Measurements from ENCODE around the gene PUSL1. TPM values are rescaled to one million over a fixed set of nuclear protein-coding genes. Genes with fewer than 3 reads are reported as not detected.

PUSL1 gene
- polyA plus RNA-seq, 6 donors from 2014 or later = 7.2 to 17.2 (median 11.9) TPM

GRCh38 chr1:1293263-1294249, 14.8 kb upstream of the PUSL1 start:
- Mint-ChIP-seq H3K36me3 (no peaks in the 10 kb centered on the region), H3K27me3 (no peaks in the 10 kb centered on the region), H3K4me1 (peaks cover 6 to 12% (median 11%) of the 10 kb centered on the region in 3 donors), H3K9me3 (no peaks in the 10 kb centered on the region), H3K4me3 (no peak overlapping the region), H3K27ac (no peak overlapping the region)
- DNase-seq (no peak), ATAC-seq (ENCODE audit: low read depth in 2 of 2) (no peak)

- H3K4me3 Mint-ChIP-seq = no peak overlapping the region
- no peak overlapping the region for H3K27ac Mint-ChIP-seq
- H3K9me3 Mint-ChIP-seq = no peaks in the 10 kb centered on the region
- H3K4me1 Mint-ChIP-seq = peaks cover 6 to 12% (median 11%) of the 10 kb centered on the region in 3 donors
- DNase-seq (no peak), ATAC-seq (ENCODE audit: low read depth in 2 of 2) (no peak)
- H3K27me3 Mint-ChIP-seq = no peaks in the 10 kb centered on the region
- no peaks in the 10 kb centered on the region for H3K36me3 Mint-ChIP-seq
Observed at GRCh38 chr1:1294250-1294890, 14.0 kb upstream of the PUSL1 start.

- Mint-ChIP-seq H3K27me3 (no peaks in the 10 kb centered on the region), H3K36me3 (no peaks in the 10 kb centered on the region), H3K27ac (no peak overlapping the region), H3K9me3 (no peaks in the 10 kb centered on the region), H3K4me3 (no peak overlapping the region), H3K4me1 (peaks cover 4 to 8% (median 6%) of the 10 kb centered on the region in 3 donors)
- ATAC-seq (ENCODE audit: low read depth in 2 of 2) (no peak), DNase-seq (no peak)
Observed at GRCh38 chr1:1295154-1295923, 13.1 kb upstream of the PUSL1 start.

- no peak for DNase-seq
- Mint-ChIP-seq H3K4me1 (peaks cover 4 to 6% (median 5%) of the 10 kb centered on the region in 3 donors), H3K9me3 (no peaks in the 10 kb centered on the region), H3K36me3 (no peaks in the 10 kb centered on the region), H3K4me3 (no peak overlapping the region), H3K27me3 (no peaks in the 10 kb centered on the region), H3K27ac (no peak overlapping the region)
- ATAC-seq (ENCODE audit: low read depth in 2 of 2) = no peak
Observed at GRCh38 chr1:1296070-1297061, 12.0 kb upstream of the PUSL1 start.

DNA sequence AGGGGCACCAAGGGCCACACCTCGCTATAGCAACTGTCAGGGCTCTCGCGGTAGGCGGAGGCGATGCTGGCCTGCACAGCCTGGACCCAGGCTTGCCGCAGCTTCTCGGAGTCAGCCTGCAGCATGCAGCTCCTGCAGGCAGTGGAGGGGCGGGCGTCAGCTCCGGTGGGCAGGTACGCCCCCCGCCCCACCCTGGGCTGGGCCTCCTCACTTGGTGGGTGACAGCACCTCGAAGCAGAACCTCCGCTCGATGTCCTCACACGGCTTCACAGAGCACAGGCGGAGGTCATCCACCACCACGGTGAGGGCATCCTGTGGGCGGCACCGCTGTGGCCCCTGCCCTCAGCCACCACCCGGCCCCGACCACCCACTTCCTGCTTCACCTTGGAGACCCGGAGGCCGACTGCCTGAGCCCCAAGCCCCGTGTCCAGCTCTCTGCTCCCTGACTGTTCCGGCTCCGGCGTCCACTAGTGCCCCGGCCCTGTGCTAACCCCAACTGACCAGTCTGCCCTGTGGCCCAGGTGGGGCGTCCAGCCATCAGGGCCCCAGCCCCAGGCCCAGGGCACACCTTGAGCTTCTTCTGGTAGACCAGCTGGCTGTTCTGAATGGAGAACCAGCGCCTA, 10.5 kb upstream of the PUSL1 start:
- DNase-seq (no peak), ATAC-seq (ENCODE audit: low read depth in 2 of 2) (no peak)
- no peak overlapping the region for H3K4me3 Mint-ChIP-seq
- H3K27ac Mint-ChIP-seq = no peak overlapping the region
- H3K4me1 Mint-ChIP-seq = no peaks in the 10 kb centered on the region
- no peaks in the 10 kb centered on the region for H3K9me3 Mint-ChIP-seq
- no peaks in the 10 kb centered on the region for H3K27me3 Mint-ChIP-seq
- H3K36me3 Mint-ChIP-seq = no peaks in the 10 kb centered on the region

DNA sequence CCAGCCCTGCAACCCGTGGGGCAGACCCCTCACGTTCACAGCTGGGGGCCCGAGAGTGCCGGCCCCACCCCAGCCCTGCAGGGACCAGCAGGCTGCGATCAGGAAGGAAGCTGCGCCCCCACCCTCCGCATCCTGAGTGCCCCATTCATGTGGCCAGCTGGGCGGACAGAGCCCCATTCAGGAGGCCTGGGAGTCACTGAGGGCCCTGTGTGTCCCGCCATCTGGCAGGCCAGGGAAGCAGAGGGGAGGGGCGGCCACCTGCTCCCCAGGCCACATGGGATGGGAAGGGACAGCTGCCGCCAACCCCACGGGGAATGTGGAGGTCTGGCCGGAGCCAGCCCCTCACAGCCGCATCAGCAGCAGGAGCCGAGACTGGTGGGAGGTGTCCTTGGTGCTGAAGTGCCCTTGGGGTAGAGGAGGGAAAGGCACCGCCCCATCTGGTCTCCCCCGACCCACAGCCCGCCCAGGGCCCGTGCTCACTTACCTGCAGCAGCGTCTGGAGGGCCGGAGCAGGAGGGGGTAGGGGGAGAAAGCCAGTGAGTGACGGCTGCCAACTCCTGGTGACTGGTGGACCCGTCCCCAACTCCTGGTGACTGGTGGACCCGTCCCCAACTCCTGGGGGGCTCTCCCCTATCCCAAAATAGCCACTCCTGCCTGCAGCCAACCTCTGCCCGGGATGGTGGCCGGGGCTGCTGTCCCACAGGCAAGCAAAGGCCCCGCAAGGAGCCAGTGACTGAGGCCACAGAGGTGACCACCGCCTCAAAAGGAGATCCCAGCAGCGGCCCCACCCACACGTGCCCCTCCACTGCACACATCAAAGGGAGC, 9.3 kb upstream of the PUSL1 start:
- Mint-ChIP-seq H3K4me1 (no peaks in the 10 kb centered on the region), H3K36me3 (no peaks in the 10 kb centered on the region), H3K27ac (peak overlapping the region in 1 of 6 donors; percentile 18), H3K27me3 (no peaks in the 10 kb centered on the region), H3K4me3 (no peak overlapping the region), H3K9me3 (no peaks in the 10 kb centered on the region)
- DNase-seq (no peak), ATAC-seq (ENCODE audit: low read depth in 2 of 2) (no peak)

- DNase-seq (peak; percentile 27), ATAC-seq (ENCODE audit: low read depth in 2 of 2) (peak; percentile 75 to 76)
- no peaks in the 10 kb centered on the region for H3K27me3 Mint-ChIP-seq
- peak overlapping the region in 1 of 6 donors; percentile 18 for H3K27ac Mint-ChIP-seq
- peaks cover 0 to 5% (median 3%) of the 10 kb centered on the region in 3 donors for H3K4me1 Mint-ChIP-seq
- H3K4me3 Mint-ChIP-seq = no peak overlapping the region
- H3K36me3 Mint-ChIP-seq = no peaks in the 10 kb centered on the region
- no peaks in the 10 kb centered on the region for H3K9me3 Mint-ChIP-seq
Observed at GRCh38 chr1:1299686-1300351, 8.6 kb upstream of the PUSL1 start.

DNA sequence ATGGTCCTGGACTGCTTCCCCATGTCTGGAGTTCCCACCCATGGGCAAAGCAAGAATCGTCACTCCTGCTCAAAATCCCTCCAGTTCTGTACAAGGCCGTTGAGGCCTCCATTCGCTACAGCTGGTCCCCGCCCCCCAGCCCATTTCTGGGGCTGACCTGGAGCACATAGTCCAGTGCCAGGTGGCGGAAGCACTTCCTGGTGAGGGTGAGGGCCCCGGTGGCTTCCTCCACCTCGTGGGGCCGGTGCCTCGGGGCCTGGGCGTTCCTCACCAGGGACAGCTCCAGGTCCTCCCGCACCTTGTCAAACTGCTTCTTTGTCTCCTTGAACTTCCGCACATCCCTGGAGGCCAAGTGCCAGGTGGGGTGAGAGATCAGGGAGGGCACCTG, 8.1 kb upstream of the PUSL1 start:
- no peaks in the 10 kb centered on the region for H3K27me3 Mint-ChIP-seq
- H3K4me3 Mint-ChIP-seq = no peak overlapping the region
- ATAC-seq (ENCODE audit: low read depth in 2 of 2) = no peak
- H3K4me1 Mint-ChIP-seq = peaks cover 3 to 11% (median 5%) of the 10 kb centered on the region in 3 donors
- no peak for DNase-seq
- no peaks in the 10 kb centered on the region for H3K36me3 Mint-ChIP-seq
- no peaks in the 10 kb centered on the region for H3K9me3 Mint-ChIP-seq
- H3K27ac Mint-ChIP-seq = no peak overlapping the region

GRCh38 chr1:1302006-1302430, 6.4 kb upstream of the PUSL1 start:
- H3K27me3 Mint-ChIP-seq = no peaks in the 10 kb centered on the region
- H3K4me3 Mint-ChIP-seq = no peak overlapping the region

GRCh38 chr1:1302951-1303509, 5.4 kb upstream of the PUSL1 start:
- Mint-ChIP-seq H3K4me1 (peaks cover 19 to 30% (median 20%) of the 10 kb centered on the region in 3 donors), H3K27ac (no peak overlapping the region), H3K36me3 (no peaks in the 10 kb centered on the region), H3K4me3 (no peak overlapping the region), H3K27me3 (no peaks in the 10 kb centered on the region), H3K9me3 (no peaks in the 10 kb centered on the region)
- ATAC-seq (ENCODE audit: low read depth in 2 of 2) = no peak
- no peak for DNase-seq

More at GRCh38 chr1:1302006-1302430, 6.4 kb upstream of the PUSL1 start:
- Mint-ChIP-seq H3K9me3 (no peaks in the 10 kb centered on the region), H3K4me1 (peaks cover 17 to 27% (median 18%) of the 10 kb centered on the region in 3 donors), H3K27ac (no peak overlapping the region), H3K36me3 (no peaks in the 10 kb centered on the region)
- no peak for DNase-seq
- no peak for ATAC-seq (ENCODE audit: low read depth in 2 of 2)

- Mint-ChIP-seq H3K9me3 (no peaks in the 10 kb centered on the region), H3K27me3 (no peaks in the 10 kb centered on the region), H3K4me1 (peaks cover 19 to 30% (median 20%) of the 10 kb centered on the region in 3 donors), H3K27ac (no peak overlapping the region), H3K4me3 (peak overlapping the region in 1 of 8 donors; percentile 37), H3K36me3 (no peaks in the 10 kb centered on the region)
- DNase-seq (no peak), ATAC-seq (ENCODE audit: low read depth in 2 of 2) (no peak)
Observed at GRCh38 chr1:1303736-1304135, 4.7 kb upstream of the PUSL1 start.
